ENCODE results near the gene GRM4.

GRM4 gene

DNA sequence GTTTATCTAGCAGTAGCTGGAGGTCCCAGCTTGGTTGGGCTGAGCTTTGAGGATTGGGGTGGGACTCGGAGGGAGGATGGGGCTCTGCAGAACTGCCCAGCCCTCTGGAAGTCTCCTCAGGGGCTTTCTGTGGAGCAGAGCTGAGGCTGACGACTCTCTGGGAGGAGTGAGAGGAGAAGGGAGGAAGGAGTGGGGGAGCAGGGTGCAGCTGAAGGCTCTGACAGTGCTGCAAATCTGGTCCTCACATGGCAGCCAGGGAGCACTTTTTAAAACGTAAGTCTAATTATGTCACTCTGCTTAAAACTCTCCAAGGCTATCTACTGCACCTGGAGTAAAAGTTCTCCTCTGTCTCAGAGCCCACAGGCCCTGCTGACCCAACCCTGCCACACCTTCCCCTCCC, 32.4 kb downstream of the GRM4 start:
- Histone ChIP-seq H3K27ac (ENCODE audit: low read length) (no peak overlapping the region), H3K36me3 (ENCODE audit: insufficient read depth, low read depth, low read length) (no peaks in the 10 kb centered on the region), H3K4me3 (ENCODE audit: low read length) (no peak overlapping the region), H3K9me3 (ENCODE audit: insufficient read depth, low read depth, low read length) (no peaks in the 10 kb centered on the region), H3K9ac (ENCODE audit: low read depth, low read length) (no peak overlapping the region), H3K4me1 (ENCODE audit: insufficient read depth, low read length) (no peaks in the 10 kb centered on the region), H3K27me3 (ENCODE audit: insufficient read depth, low read length) (no peaks in the 10 kb centered on the region)

DNA sequence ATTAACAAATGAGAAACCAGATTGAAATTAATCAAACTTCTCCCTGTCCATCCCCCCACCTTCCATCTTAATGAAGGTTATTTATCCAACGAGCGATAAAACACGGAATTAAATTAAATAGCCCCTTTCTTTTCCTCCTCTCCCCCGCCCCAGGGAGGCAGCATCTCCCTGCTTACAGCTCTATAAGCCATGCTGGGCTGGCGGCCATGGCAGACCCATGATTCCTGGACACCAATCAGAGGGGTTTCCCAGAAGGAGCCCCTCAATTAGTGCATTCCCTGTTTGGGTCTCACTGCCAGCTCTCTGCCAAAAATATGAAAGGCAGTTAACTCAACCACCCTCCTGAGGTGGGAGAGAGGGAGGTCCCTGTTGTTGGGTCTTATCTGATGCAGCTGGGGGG, 33.8 kb downstream of the GRM4 start:
- H3K4me3 ChIP-seq (ENCODE audit: low read length) = no peak overlapping the region
- H3K27me3 ChIP-seq (ENCODE audit: insufficient read depth, low read length) = no peaks in the 10 kb centered on the region
- no peaks in the 10 kb centered on the region for H3K4me1 ChIP-seq (ENCODE audit: insufficient read depth, low read length)
- H3K27ac ChIP-seq (ENCODE audit: low read length) = no peak overlapping the region
- H3K9me3 ChIP-seq (ENCODE audit: insufficient read depth, low read depth, low read length) = no peaks in the 10 kb centered on the region
- no peaks in the 10 kb centered on the region for H3K36me3 ChIP-seq (ENCODE audit: insufficient read depth, low read depth, low read length)
- H3K9ac ChIP-seq (ENCODE audit: low read depth, low read length) = no peak overlapping the region

DNA sequence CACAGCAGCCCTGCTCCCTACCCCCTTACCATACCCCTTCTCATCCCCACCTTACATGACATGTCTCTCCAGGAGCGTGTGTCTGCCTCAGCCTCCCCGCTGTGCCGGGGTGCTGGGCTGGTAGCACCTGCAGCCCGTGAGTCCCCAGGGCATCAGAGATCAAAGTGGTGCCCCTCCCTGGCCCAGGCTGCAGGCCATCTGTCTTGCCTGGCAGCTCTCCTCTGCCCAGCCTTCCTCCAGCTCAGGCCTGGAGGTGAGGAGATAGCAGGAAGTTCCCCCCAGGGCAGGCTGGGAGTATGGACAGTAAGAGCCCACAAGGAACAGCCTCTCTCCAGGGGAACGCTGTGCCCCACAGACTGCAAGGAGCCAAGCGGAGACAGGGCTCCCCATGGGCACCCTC, 35.3 kb downstream of the GRM4 start:
- no peaks in the 10 kb centered on the region for H3K27me3 ChIP-seq (ENCODE audit: insufficient read depth, low read length)
- no peak overlapping the region for H3K9ac ChIP-seq (ENCODE audit: low read depth, low read length)
- H3K4me1 ChIP-seq (ENCODE audit: insufficient read depth, low read length) = no peaks in the 10 kb centered on the region
- no peaks in the 10 kb centered on the region for H3K36me3 ChIP-seq (ENCODE audit: insufficient read depth, low read depth, low read length)
- no peaks in the 10 kb centered on the region for H3K9me3 ChIP-seq (ENCODE audit: insufficient read depth, low read depth, low read length)
- H3K27ac ChIP-seq (ENCODE audit: low read length) = no peak overlapping the region
- H3K4me3 ChIP-seq (ENCODE audit: low read length) = no peak overlapping the region

DNA sequence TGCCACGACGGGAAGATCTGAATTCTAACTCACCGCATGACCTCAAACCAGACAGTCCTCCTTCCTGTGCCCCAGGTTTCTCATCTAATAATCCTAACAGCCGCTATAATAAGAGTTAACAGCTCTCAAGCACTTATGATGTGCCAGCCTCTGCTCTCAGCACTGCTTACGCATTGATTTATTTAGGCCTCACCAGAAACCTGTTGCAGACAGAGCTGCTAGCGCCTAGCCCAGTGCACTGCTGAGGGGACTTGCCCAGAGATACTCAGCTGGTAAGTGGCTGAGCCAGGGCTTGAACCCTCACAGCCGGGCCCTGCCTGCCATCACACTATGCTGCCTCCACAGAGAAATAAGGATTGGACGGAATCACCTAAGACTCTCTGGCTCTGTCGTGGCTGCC, 37.7 kb downstream of the GRM4 start:
- Histone ChIP-seq H3K27ac (ENCODE audit: low read length) (no peak overlapping the region), H3K9me3 (ENCODE audit: insufficient read depth, low read depth, low read length) (no peaks in the 10 kb centered on the region), H3K27me3 (ENCODE audit: insufficient read depth, low read length) (no peaks in the 10 kb centered on the region), H3K4me1 (ENCODE audit: insufficient read depth, low read length) (no peaks in the 10 kb centered on the region), H3K36me3 (ENCODE audit: insufficient read depth, low read depth, low read length) (no peaks in the 10 kb centered on the region), H3K9ac (ENCODE audit: low read depth, low read length) (no peak overlapping the region), H3K4me3 (ENCODE audit: low read length) (no peak overlapping the region)

DNA sequence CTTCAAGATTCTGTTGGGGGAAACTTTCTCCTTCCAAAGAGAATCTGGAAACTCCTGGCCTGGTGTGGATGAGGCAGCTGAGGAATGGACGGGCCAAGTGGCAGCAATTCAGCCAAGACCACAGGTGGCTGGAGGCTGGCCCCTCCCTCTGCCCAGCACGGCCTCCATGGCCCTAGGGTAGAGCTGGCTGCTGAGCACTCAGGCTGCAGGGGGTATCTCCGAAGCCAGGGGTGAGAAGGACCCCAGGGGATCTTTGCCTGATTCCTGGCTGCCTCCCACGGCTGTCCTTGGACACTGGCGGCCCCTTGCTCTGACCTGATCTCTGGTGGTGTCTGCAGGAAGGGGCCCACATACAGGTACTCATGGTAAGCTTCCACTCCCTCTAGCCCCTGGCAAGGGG, 39.0 kb downstream of the GRM4 start:
- H3K9me3 ChIP-seq (ENCODE audit: insufficient read depth, low read depth, low read length) = no peaks in the 10 kb centered on the region
- H3K27ac ChIP-seq (ENCODE audit: low read length) = no peak overlapping the region
- no peak overlapping the region for H3K4me3 ChIP-seq (ENCODE audit: low read length)
- no peak overlapping the region for H3K9ac ChIP-seq (ENCODE audit: low read depth, low read length)
- no peaks in the 10 kb centered on the region for H3K27me3 ChIP-seq (ENCODE audit: insufficient read depth, low read length)
- H3K4me1 ChIP-seq (ENCODE audit: insufficient read depth, low read length) = no peaks in the 10 kb centered on the region
- H3K36me3 ChIP-seq (ENCODE audit: insufficient read depth, low read depth, low read length) = no peaks in the 10 kb centered on the region

DNA sequence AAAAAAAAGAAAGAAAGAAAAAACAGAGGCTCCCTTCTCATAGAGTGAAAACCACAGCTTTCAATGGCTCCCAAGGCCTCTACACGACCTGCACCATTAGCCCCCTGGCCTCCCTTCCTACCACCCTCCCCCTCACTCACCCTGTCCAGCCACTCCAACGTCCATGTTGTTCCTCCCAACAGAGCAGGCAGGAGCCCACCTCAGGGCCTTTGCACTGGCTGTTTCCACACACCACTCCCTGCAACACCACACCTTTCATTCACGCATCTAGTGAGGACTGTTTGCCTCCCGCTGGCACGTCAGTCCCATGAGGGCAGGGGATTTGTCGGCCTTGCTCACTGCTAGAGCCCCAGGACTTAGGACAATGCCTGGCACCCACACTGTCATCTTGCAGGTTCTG, 39.5 kb downstream of the GRM4 start:
- Histone ChIP-seq H3K27me3 (ENCODE audit: insufficient read depth, low read length) (no peaks in the 10 kb centered on the region), H3K4me1 (ENCODE audit: insufficient read depth, low read length) (no peaks in the 10 kb centered on the region), H3K27ac (ENCODE audit: low read length) (no peak overlapping the region), H3K36me3 (ENCODE audit: insufficient read depth, low read depth, low read length) (no peaks in the 10 kb centered on the region), H3K9ac (ENCODE audit: low read depth, low read length) (no peak overlapping the region), H3K9me3 (ENCODE audit: insufficient read depth, low read depth, low read length) (no peaks in the 10 kb centered on the region), H3K4me3 (ENCODE audit: low read length) (no peak overlapping the region)

DNA sequence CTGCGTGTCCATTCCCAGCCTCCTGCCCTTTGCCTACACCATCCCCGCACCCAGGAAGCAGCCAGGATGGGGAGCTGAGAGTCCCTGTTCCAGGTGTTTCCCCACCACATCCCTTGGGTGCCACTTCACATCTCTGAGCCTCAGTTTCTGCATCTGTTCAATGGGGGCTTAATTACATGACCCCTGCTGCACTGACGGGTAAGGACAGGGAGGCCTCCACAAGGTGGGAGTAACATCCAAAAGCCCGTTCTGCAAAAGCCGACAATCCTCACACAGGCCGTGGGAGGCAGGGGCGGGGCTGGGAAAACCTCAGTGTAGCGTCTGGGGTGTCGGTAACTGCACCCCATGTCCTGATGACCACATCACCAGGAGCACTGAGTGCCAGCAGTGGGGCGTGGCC, 41.3 kb downstream of the GRM4 start:
- no peak overlapping the region for H3K9ac ChIP-seq (ENCODE audit: low read depth, low read length)
- H3K27ac ChIP-seq (ENCODE audit: low read length) = no peak overlapping the region
- H3K9me3 ChIP-seq (ENCODE audit: insufficient read depth, low read depth, low read length) = no peaks in the 10 kb centered on the region
- H3K36me3 ChIP-seq (ENCODE audit: insufficient read depth, low read depth, low read length) = no peaks in the 10 kb centered on the region
- H3K4me1 ChIP-seq (ENCODE audit: insufficient read depth, low read length) = no peaks in the 10 kb centered on the region
- H3K27me3 ChIP-seq (ENCODE audit: insufficient read depth, low read length) = no peaks in the 10 kb centered on the region
- H3K4me3 ChIP-seq (ENCODE audit: low read length) = no peak overlapping the region

DNA sequence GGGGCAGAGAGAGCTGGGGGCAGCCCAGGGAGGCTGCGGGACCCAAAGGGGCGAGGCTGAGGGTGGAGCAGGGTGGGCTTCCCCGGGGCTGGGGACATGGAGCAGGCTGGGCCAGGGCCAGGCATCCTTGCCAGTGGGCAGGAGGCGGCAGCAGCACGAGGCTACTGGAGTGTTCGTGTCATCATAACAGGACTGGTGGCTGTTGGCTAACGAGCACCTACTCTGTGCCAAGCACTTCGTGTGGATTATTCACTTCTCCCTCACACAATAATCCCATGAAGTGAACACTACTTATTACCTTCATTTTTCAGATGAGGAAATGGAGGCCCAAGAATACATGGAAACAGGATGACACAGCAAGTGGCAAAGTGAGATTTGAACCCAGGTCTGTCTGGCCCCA, 41.7 kb downstream of the GRM4 start:
- Histone ChIP-seq H3K4me1 (ENCODE audit: insufficient read depth, low read length) (0 out of 2 replicates have a peak, but pooled peaks cover under 1% of the 10 kb centered on the region), H3K9ac (ENCODE audit: low read depth, low read length) (no peak overlapping the region), H3K36me3 (ENCODE audit: insufficient read depth, low read depth, low read length) (no peaks in the 10 kb centered on the region), H3K27me3 (ENCODE audit: insufficient read depth, low read length) (no peaks in the 10 kb centered on the region), H3K27ac (ENCODE audit: low read length) (no peak overlapping the region), H3K9me3 (ENCODE audit: insufficient read depth, low read depth, low read length) (no peaks in the 10 kb centered on the region), H3K4me3 (ENCODE audit: low read length) (no peak overlapping the region)

DNA sequence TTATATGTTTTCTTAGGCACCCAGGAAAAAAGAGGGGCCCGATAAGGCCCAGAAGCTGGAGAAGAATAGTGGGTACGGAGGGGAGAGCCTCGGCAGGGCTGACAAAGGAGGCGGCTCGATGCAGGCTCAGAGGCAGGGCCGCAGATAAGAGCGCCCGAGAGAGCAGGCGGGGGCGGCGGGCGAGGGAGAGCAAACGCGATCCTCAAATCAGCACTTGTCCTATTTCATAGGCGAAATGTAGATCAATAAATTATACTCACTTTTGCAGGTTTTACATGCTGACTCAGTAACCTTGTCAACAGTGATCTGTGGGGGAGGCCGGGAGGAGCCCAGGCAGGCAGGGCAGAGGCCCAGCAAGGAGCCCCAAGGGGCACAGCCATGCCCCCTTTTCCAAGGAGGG, 42.6 kb downstream of the GRM4 start:
- H3K36me3 ChIP-seq (ENCODE audit: insufficient read depth, low read depth, low read length) = no peaks in the 10 kb centered on the region
- H3K27me3 ChIP-seq (ENCODE audit: insufficient read depth, low read length) = no peaks in the 10 kb centered on the region
- no peak overlapping the region for H3K27ac ChIP-seq (ENCODE audit: low read length)
- 0 out of 2 replicates have a peak, but pooled peaks cover 3% of the 10 kb centered on the region for H3K4me1 ChIP-seq (ENCODE audit: insufficient read depth, low read length)
- H3K9me3 ChIP-seq (ENCODE audit: insufficient read depth, low read depth, low read length) = no peaks in the 10 kb centered on the region
- H3K9ac ChIP-seq (ENCODE audit: low read depth, low read length) = no peak overlapping the region
- no peak overlapping the region for H3K4me3 ChIP-seq (ENCODE audit: low read length)

DNA sequence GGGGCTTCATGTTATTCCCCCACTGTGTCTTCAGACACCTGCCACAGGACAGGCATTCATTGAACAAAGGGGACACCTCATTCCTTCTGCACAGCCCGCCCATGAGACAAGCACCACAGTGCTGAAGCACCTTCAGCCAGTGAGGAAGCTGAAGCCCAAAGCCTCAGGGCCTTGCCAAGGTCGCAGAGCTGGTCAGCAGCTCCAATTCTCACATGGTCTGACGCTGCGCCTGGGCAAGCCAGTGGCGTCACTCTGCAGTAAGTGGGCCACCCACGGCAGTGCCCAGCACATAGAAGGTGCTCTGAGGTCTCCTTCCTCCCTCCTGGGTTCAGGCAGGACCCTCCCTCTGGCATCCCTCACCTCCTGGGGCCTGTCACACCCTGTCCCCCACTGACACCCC, 43.2 kb downstream of the GRM4 start:
- Histone ChIP-seq H3K9ac (ENCODE audit: low read depth, low read length) (no peak overlapping the region), H3K27me3 (ENCODE audit: insufficient read depth, low read length) (no peaks in the 10 kb centered on the region)

DNA sequence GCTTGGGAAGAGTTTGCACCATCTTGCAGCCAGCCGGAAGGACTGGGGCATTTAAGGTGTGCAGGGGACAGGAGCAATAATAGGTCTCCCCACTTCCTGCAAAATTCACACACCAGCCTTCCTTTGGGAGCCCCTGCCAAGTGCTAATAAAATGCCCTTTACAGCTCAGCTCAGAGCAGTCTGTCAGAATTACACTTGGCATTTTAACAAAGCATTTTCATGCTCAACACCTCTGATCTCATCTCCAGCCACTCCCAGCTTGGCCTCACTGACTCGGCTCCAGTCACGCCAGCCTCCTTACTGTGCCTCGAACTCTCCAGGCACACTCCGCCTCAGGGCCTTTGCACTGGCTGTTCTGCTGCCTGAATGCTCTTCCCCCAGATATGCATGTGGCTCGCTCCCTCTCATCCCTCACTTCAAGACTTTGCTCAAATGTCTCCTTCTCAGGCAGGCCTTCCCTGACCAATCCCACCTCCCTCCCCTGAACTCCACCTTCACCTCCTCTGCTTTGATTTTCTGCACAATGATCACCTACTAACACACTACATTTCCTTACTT, 43.7 kb downstream of the GRM4 start:
- no peaks in the 10 kb centered on the region for H3K9me3 ChIP-seq (ENCODE audit: insufficient read depth, low read depth, low read length)
- 0 out of 2 replicates have a peak, but pooled peaks cover 3% of the 10 kb centered on the region for H3K4me1 ChIP-seq (ENCODE audit: insufficient read depth, low read length)
- no peak overlapping the region for H3K27ac ChIP-seq (ENCODE audit: low read length)
- no peaks in the 10 kb centered on the region for H3K36me3 ChIP-seq (ENCODE audit: insufficient read depth, low read depth, low read length)
- H3K4me3 ChIP-seq (ENCODE audit: low read length) = no peak overlapping the region
- H3K27me3 ChIP-seq (ENCODE audit: insufficient read depth, low read length) = no peaks in the 10 kb centered on the region
- no peak overlapping the region for H3K9ac ChIP-seq (ENCODE audit: low read depth, low read length)

More for the DNA sequence above, 43.2 kb downstream of the GRM4 start:
- no peak overlapping the region for H3K27ac ChIP-seq (ENCODE audit: low read length)
- no peaks in the 10 kb centered on the region for H3K9me3 ChIP-seq (ENCODE audit: insufficient read depth, low read depth, low read length)
- no peaks in the 10 kb centered on the region for H3K36me3 ChIP-seq (ENCODE audit: insufficient read depth, low read depth, low read length)
- 0 out of 2 replicates have a peak, but pooled peaks cover 3% of the 10 kb centered on the region for H3K4me1 ChIP-seq (ENCODE audit: insufficient read depth, low read length)
- H3K4me3 ChIP-seq (ENCODE audit: low read length) = no peak overlapping the region

DNA sequence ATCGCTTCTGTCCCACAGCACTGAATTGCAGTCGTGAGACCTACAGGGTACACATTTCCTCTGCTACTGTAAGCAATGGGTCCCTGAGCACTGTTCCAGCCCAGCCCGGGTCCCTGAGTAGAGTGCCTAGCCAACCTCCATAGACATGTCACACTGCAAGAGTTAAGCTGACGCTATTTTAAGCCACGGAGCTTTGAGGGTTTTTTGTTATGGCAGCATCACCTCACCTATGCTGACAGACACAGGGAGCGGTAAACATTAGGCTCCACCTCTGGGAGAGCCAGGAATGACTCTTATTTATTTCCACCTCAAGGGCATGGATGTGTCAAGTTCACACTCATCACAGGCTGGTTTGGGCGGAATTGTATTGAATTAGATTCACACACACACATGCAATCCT, 45.1 kb downstream of the GRM4 start:
- H3K36me3 ChIP-seq (ENCODE audit: insufficient read depth, low read depth, low read length) = no peaks in the 10 kb centered on the region
- no peak overlapping the region for H3K9ac ChIP-seq (ENCODE audit: low read depth, low read length)
- 0 out of 2 replicates have a peak, but pooled peaks cover 3% of the 10 kb centered on the region for H3K4me1 ChIP-seq (ENCODE audit: insufficient read depth, low read length)
- H3K4me3 ChIP-seq (ENCODE audit: low read length) = no peak overlapping the region
- H3K9me3 ChIP-seq (ENCODE audit: insufficient read depth, low read depth, low read length) = no peaks in the 10 kb centered on the region
- no peak overlapping the region for H3K27ac ChIP-seq (ENCODE audit: low read length)
- no peaks in the 10 kb centered on the region for H3K27me3 ChIP-seq (ENCODE audit: insufficient read depth, low read length)

Measured in iPS-20b (cell line).